Adrenal gland (tissue), 12 donors: Measurements from ENCODE around the gene ITGBL1. TPM values are rescaled to one million over a fixed set of nuclear protein-coding genes. Genes with fewer than 3 reads are reported as not detected.

Source experiments
- DNase-seq, 7 donors: peaks; one replicate each; pipeline ENCODE4 v3.0.0-alpha.2; 2019 to 2020
- H3K27ac ChIP-seq, 5 donors: fragments of 200-600 bp; sonication (generic) in 4 of 5; 1 replicate in 3 of 5; 2 replicates in 2 of 5; pipeline versions ENCODE4 v1.5.1 to v1.8.0; 2016 to 2020; ENCODE audit warnings: mild to moderate bottlenecking in 1 of 5
- H3K27me3 ChIP-seq: fragments of 200-600 bp; 2 replicates; pipeline ENCODE4 v1.8.0; 2021
- H3K36me3 ChIP-seq, 2 donors: fragments of 200-600 bp; replicated peaks in 1 of 2; 1 replicate in 1 of 2; 2 replicates in 1 of 2; pipeline versions ENCODE4 v1.5.1 to v1.8.0; 2018 to 2022
- H3K4me1 ChIP-seq, 2 donors: fragments of 200-600 bp; replicated peaks in 1 of 2; 1 replicate in 1 of 2; 2 replicates in 1 of 2; pipeline versions ENCODE4 v1.5.1 to v1.8.0; 2018 to 2021
- H3K4me3 ChIP-seq, 4 donors: fragments of 200-600 bp; sonication (generic) in 3 of 4; one replicate each; pipeline ENCODE4 v1.5.1; 2016 to 2018
- H3K9me3 ChIP-seq, 3 donors: fragments of 200-600 bp; sonication (generic) in 1 of 3; replicated peaks in 1 of 3; 1 replicate in 2 of 3; 2 replicates in 1 of 3; pipeline versions ENCODE4 v1.5.1 to v1.8.0; 2016 to 2021
- CTCF ChIP-seq, 6 experiments: fragments of 450-650 bp in 4 of 6; fragments of 200-600 bp in 2 of 6; sonication (generic) in 1 of 6; IDR thresholded peaks; 1 replicate in 5 of 6; 2 replicates in 1 of 6; pipeline versions ENCODE4 v1.5.1 to v1.8.0; 2016 to 2021; ENCODE audit warnings: antibody characterized with exemption in 6 of 6, mild to moderate bottlenecking in 2 of 6, moderate library complexity in 1 of 6
- POLR2A ChIP-seq, 2 donors: fragments of 450-650 bp; IDR thresholded peaks; one replicate each; pipeline ENCODE4 v1.6.1; 2017; ENCODE audit warnings: antibody characterized with exemption in 2 of 2, mild to moderate bottlenecking in 2 of 2, moderate library complexity in 1 of 2
- WGBS, 4 donors: extraction: QIAGEN DNeasy Blood & Tissue Kit in 2 of 4; methylation state at CpG; one replicate each; pipeline versions ENCODE4 v1.1.5 to v1.1.7; 2013 to 2017; 5-methylcytosine and 5-hydroxymethylcytosine counted together
- intact Hi-C, 2 donors: fragments of 100-400 bp; cut with DNase I; formaldehyde crosslinking; loops; one replicate each; pipeline versions ENCODE4 v1.14.1 to v1.15.0; 2022 to 2023
- polyA plus RNA-seq, 3 donors: library from polyadenylated mRNA; stranded (reverse); fragments of 200-250 nt in 2 of 3; fragments of 350-450 nt in 1 of 3; fragmentation: Illumina TruSeq in 1 of 3; extraction: RNeasy Lipid Tissue Mini Kit (QIAGEN cat#74804) in 1 of 3; gene quantifications; one replicate each; pipeline ENCODE4 v1.2.3, GENCODE V29; 2013 to 2014
- total RNA-seq, 9 donors: library from RNA; depleted of rRNA in 4 of 9; stranded (reverse); fragments of >200 nt in 4 of 9; fragments of 120-200 nt in 1 of 9; fragmentation: NEBNext Ultra II Directional in 1 of 9; extraction: Animal tissue kit (Norgen Biotek cat#: 25700) in 1 of 9; gene quantifications; one replicate each; pipeline versions ENCODE4 v1.1.0 to v1.2.4, GENCODE V29; 2013 to 2023
- donor health status: healthy with polysubstance abuse.
- donor health status: Bipolar disorder and iron deficiency.
- donor health status: DM: yes; HTN: yes; CAD: no.
- donor health status: DM: no; HTN: no; CAD: no.
- donor health status: DM: no; HTN: no; CAD: no.
- donor health status: DM: yes; HTN: yes; CAD: no.

ITGBL1 gene
- total and polyA plus RNA-seq, 12 donors = 1.4 to 8.3 (median 4.8) TPM

- intact Hi-C loops = no loop called here
- no peak overlapping the region for H3K4me3 ChIP-seq
- H3K27ac ChIP-seq = no peak overlapping the region
- no peaks in the 10 kb centered on the region for H3K9me3 ChIP-seq
- no peaks in the 10 kb centered on the region for H3K36me3 ChIP-seq
- no peaks in the 10 kb centered on the region for H3K27me3 ChIP-seq
- H3K4me1 ChIP-seq = no peaks in the 10 kb centered on the region
- DNase-seq = no peak
- 84 to 92% (median 86%) methylated on average over 3 of the region's 3 CpGs for WGBS, 4 donors
- TF ChIP-seq CTCF (IDR thresholded peaks at IDR 0.05) (no peak), POLR2A (IDR thresholded peaks at IDR 0.05) (no peak)
Measured at GRCh38 chr13:101434486-101434885, 18.0 kb upstream of the ITGBL1 start.

- TF ChIP-seq POLR2A (IDR thresholded peaks at IDR 0.05) = no peak
- TF ChIP-seq CTCF (IDR thresholded peaks at IDR 0.05) = no peak
- H3K36me3 ChIP-seq = no peaks in the 10 kb centered on the region
- no peak overlapping the region for H3K4me3 ChIP-seq
- H3K4me1 ChIP-seq = peaks cover 6 to 12% of the 10 kb centered on the region in 2 donors
- no peak for DNase-seq
- intact Hi-C loops = no loop called here
- no peaks in the 10 kb centered on the region for H3K9me3 ChIP-seq
- no peak overlapping the region for H3K27ac ChIP-seq
- no peaks in the 10 kb centered on the region for H3K27me3 ChIP-seq
- 71 to 83% (median 79%) methylated on average over 4 of the region's 4 CpGs for WGBS, 4 donors
Measured at GRCh38 chr13:101447852-101448251, 4.6 kb upstream of the ITGBL1 start.

- H3K36me3 ChIP-seq = no peaks in the 10 kb centered on the region
- DNase-seq = no peak
- intact Hi-C loops = loop anchor here in 1 of 2 donors (10.0 kb wide), 1 partner anchor 305 kb away; no protein-coding TSS in a partner anchor
- H3K27ac ChIP-seq = peak overlapping the region in 3 of 5 donors; percentile 2 to 53 (median 14)
- H3K9me3 ChIP-seq = no peaks in the 10 kb centered on the region
- WGBS, 4 donors = 30 to 46% (median 31%) methylated on average over 5 of the region's 5 CpGs
- no peaks in the 10 kb centered on the region for H3K27me3 ChIP-seq
- H3K4me3 ChIP-seq = no peak overlapping the region
- peaks cover 6 to 12% of the 10 kb centered on the region in 2 donors for H3K4me1 ChIP-seq
- TF ChIP-seq POLR2A (IDR thresholded peaks at IDR 0.05) (no peak), CTCF (IDR thresholded peaks at IDR 0.05) (no peak)
Measured at GRCh38 chr13:101449790-101450748, 2.4 kb upstream of the ITGBL1 start.

- Histone ChIP-seq H3K4me1 (peaks cover 6 to 12% of the 10 kb centered on the region in 2 donors), H3K36me3 (no peaks in the 10 kb centered on the region), H3K9me3 (no peaks in the 10 kb centered on the region), H3K27me3 (no peaks in the 10 kb centered on the region), H3K27ac (peak overlapping the region in 2 of 5 donors; percentile 2 to 53), H3K4me3 (no peak overlapping the region)
- no peak for DNase-seq
- TF ChIP-seq CTCF (IDR thresholded peaks at IDR 0.05) (no peak), POLR2A (IDR thresholded peaks at IDR 0.05) (no peak)
- intact Hi-C loops = loop anchor here in 1 of 2 donors (10.0 kb wide), 1 partner anchor 306 kb away; no protein-coding TSS in a partner anchor
- WGBS, 4 donors = 83 to 94% (median 88%) methylated on average over 2 of the region's 2 CpGs
Measured at GRCh38 chr13:101450749-101451130, 1.7 kb upstream of the ITGBL1 start.
